GM18511 (cell line): Measurements from ENCODE around the gene HELZ2.

Experiments
- ATAC-seq: cut with Tn5 transposase; IDR thresholded peaks from one replicate; pipeline ENCODE4 v1.9.1; 2021; ENCODE audit warnings: mild to moderate bottlenecking, moderate library complexity; ENCODE audit not compliant: unreplicated experiment

The HELZ2 gene

GRCh38 chr20:63539441-63540370, 34.3 kb downstream of the HELZ2 start:
- ATAC-seq: no peak

GRCh38 chr20:63539092-63539430, 35.0 kb downstream of the HELZ2 start:
- no peak for ATAC-seq

GRCh38 chr20:63538204-63539091, 35.6 kb downstream of the HELZ2 start:
- no peak for ATAC-seq

GRCh38 chr20:63537525-63538203, 36.4 kb downstream of the HELZ2 start:
- ATAC-seq: peak; percentile 89

GRCh38 chr20:63536997-63537524, 37.0 kb downstream of the HELZ2 start, which contains the start of gene PTK6:
Gene PTK6, minus strand, starts transcription at chr20:63537376. Its CDS starts 62 bp downstream, at chr20:63537314.
- peak; percentile 35 for ATAC-seq

- no peak for ATAC-seq
Measured at GRCh38 chr20:63536241-63536977, 37.6 kb downstream of the HELZ2 start.

- ATAC-seq: no peak
Measured at GRCh38 chr20:63534831-63535651, 39.0 kb downstream of the HELZ2 start.

GRCh38 chr20:63534427-63534830, 39.6 kb downstream of the HELZ2 start:
- no peak for ATAC-seq

- ATAC-seq: no peak
Measured at GRCh38 chr20:63533871-63534393, 40.1 kb downstream of the HELZ2 start.

GRCh38 chr20:63533388-63533787, 40.7 kb downstream of the HELZ2 start:
- ATAC-seq: no peak

- ATAC-seq: no peak
Measured at GRCh38 chr20:63532449-63532971, 41.5 kb downstream of the HELZ2 start.

GRCh38 chr20:63531686-63532448, 42.2 kb downstream of the HELZ2 start:
- ATAC-seq: no peak

GRCh38 chr20:63530788-63531160, 43.3 kb downstream of the HELZ2 start:
- no peak for ATAC-seq

GRCh38 chr20:63529861-63530787, 43.9 kb downstream of the HELZ2 start:
- ATAC-seq: no peak

- ATAC-seq: no peak
Measured at GRCh38 chr20:63529180-63529860, 44.7 kb downstream of the HELZ2 start.

- ATAC-seq: no peak
Measured at GRCh38 chr20:63527184-63527583, 46.9 kb downstream of the HELZ2 start.
